ENCODE results near the gene MAPK8IP3.

The MAPK8IP3 gene

GRCh38 chr16:1767116-1767994 is 61.4 kb downstream of the MAPK8IP3 start:
- DNase-seq: no peak
- intact Hi-C loops (cut with DNase I): loop anchor here (10.0 kb wide), 1 partner anchor 63 kb away; the partner anchor contains the start of gene MAPK8IP3

DNA sequence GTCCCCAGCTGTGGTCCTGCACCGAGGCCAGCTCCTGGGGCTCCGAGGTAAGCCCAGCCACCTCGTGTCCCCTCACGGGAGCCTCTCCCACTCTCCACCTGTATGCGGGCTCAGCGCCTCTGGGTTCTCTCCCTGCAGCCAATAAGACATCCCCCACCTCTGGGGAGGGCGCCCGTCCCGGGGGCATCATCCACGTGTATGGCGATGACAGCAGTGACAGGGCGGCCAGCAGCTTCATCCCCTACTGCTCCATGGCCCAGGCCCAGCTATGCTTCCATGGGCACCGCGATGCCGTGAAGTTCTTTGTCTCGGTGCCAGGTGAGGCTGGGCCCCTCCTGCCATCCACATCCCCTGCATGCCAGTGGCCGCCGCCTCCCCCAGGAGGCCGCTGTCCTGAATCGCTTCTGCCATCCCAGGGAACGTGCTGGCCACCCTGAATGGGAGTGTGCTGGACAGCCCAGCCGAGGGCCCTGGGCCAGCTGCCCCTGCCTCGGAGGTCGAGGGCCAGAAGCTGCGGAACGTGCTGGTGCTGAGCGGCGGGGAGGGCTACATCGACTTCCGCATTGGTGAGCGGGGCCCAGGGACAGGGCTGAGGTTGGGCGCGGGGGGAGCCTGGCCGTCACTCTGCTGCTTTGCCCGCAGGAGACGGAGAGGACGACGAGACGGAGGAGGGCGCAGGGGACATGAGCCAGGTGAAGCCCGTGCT is 62.2 kb downstream of the MAPK8IP3 start:
- intact Hi-C loops (cut with DNase I): loop anchor here (10.0 kb wide), 1 partner anchor 63 kb away; the partner anchor contains the start of gene MAPK8IP3
- no peak for DNase-seq

DNA sequence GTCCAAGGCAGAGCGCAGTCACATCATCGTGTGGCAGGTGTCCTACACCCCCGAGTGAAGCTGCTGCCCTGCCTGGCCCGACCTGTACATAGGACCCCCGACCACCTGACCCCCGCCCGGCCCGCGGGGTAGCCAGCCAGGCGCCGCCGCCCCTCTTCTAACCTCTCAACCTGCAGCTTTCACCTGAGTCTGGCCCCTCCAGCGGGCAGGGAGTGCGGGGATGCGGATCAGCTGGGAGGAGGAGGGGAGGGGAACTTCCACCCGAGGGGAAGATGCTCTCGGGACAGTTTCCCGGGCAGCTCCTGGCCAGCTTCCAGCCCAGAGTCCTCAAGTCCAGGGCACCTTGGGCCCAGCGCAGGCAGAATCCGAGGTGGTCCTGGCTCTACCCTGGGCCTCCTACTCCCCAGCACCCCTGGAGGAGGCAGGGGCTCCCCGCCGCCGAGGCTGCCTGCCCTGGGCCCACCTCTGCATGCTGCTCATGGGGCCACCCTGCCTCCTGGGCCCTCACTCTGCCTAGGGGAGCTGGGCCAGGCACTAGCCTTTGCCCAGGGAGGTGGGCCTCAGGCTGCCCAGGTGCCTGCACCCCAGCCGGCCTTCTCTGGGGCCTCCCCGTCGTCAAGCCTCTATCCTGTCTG is 62.9 kb downstream of the MAPK8IP3 start:
- no peak for DNase-seq
- intact Hi-C loops (cut with DNase I): loop anchor here (10.0 kb wide), 1 partner anchor 64 kb away; the partner anchor contains the start of gene MAPK8IP3

DNA sequence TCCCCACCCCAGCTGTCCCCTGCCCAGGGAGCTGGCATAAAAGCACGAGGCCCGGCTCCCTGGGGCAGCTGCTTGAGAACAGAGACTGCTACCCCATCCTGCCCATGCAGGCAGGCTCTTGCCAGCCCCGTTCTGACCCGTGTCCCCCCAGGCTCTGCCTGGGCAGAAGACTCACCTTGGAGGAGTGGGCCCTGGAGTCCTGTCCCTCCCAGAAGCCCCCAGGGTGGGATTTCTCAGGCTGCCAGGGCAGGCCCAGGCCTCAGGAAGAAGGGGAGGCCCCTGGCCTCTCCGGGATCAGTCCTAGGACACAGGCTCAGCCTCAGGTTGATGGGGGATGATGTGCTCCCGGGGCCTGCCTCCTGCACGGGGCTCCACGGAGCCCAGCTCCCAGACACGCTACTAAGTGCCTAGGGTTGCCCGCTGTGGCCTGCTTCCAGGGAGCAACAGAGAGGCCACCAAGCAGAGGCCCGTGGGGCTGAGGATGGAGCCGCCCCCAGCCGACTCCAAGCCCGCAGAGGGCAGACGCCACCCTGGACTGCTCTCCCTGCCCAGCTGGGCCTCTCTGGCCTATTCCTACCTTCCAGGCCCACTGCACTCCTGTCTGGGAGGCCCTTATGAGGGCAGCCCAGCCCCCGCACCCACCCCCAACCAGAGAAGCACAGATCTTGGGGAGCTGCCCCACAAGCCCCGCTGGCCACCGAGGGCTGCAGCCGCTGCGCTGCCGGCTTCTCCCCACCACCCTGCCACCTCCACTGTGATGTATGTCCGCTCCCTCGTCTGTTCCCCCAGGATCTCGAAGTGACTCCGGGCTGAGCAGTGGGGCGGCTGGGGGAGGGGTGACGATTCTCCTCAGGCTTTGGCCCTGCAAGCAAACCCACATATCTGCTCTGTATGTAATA is 63.7 kb downstream of the MAPK8IP3 start:
- intact Hi-C loops (cut with DNase I): loop anchor here (10.0 kb wide), 1 partner anchor 65 kb away; the partner anchor contains the start of gene MAPK8IP3
- DNase-seq: peak in 13 of 42 donors; percentile 11 to 63 (median 38)

GRCh38 chr16:1770328-1771187 is 64.6 kb downstream of the MAPK8IP3 start:
- intact Hi-C loops (cut with DNase I): no loop called here
- DNase-seq: peak in 41 of 42 donors; percentile 38 to 84 (median 63)

- DNase-seq: peak; percentile 65 to 92 (median 84)
Observed at GRCh38 chr16:1771188-1771863, 65.3 kb downstream of the MAPK8IP3 start, which contains the start of gene NME3. TSS of gene NME3 (minus strand) at chr16:1771543. CDS start at chr16:1771534, 9 bp downstream.

DNA sequence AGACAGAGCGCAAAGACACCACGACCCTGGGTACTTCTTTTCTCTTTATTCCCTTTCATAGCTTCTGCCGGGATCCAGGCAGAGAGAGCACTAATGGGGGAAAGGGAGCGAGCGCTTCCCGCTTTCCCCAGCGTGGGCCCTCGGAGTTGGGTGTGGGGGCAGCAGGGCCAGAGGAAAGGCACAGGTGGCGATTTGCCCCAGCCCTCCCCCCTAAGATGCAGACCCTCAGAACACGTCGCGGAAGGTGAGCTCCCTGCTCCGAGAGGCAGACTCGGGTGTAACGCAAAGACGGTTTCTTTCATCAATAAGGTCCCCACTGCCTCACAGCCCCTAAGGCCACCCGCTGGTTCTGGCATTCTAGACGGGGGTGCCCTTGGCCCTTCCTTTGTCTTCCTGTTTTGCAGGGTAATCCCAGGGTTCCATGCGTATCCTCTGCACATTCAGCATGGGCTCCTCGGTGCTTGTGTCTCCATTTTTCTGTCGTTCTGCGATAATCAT is 65.9 kb downstream of the MAPK8IP3 start:
- intact Hi-C loops (cut with DNase I): no loop called here
- DNase-seq: no peak

More at GRCh38 chr16:1771188-1771863, 65.3 kb downstream of the MAPK8IP3 start, which contains the start of gene NME3:
- intact Hi-C loops (cut with DNase I): no loop called here

DNA sequence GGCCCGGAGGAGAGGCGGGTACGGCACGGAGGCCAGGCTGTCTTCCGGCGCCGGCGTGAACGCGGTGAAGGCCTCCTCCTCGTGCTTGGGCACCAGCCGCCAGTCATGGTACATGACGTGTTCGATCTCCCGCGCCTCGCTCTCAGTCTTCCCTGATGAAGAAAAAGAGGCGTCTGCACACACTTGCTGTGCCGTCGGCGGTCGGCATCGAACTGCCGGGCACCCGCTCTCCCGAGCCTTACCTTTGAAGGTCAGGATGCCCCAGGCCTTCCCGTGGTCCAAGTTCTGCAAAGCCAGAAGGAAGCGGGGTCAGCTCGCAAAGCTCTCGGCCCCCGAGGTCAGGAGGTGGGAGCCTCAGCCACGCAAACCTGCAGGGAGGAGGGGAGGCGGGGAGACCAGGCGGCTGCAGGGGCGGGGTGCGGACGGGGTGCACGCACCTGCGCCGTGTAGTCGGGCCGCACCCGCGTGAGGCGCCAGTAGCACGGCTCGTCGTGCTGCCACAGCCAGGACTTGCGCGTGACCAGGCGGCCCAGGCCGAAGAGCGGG is 66.4 kb downstream of the MAPK8IP3 start, which contains the start of gene EME2:
EME2 (plus strand) TSS at position 449 of the 546 bp plus-strand sequence. CDS start 418 bp downstream, outside the sequence.
- DNase-seq: peak in 27 of 42 donors; percentile 19 to 68 (median 52)
- intact Hi-C loops (cut with DNase I): no loop called here

GRCh38 chr16:1772908-1773702 is 67.1 kb downstream of the MAPK8IP3 start, which contains the start of gene MRPS34:
TSS of gene MRPS34 (minus strand) at chr16:1773134. CDS start at chr16:1773119, 15 bp downstream.
- intact Hi-C loops (cut with DNase I): no loop called here
- peak in 41 of 42 donors; percentile 56 to 92 (median 84) for DNase-seq

GRCh38 chr16:1773703-1774447 is 67.9 kb downstream of the MAPK8IP3 start:
- intact Hi-C loops (cut with DNase I): no loop called here
- peak in 17 of 42 donors; percentile 15 to 63 (median 37) for DNase-seq

- intact Hi-C loops (cut with DNase I): no loop called here
- DNase-seq: no peak
Observed at GRCh38 chr16:1774448-1774780, 68.4 kb downstream of the MAPK8IP3 start.

- DNase-seq: no peak
- intact Hi-C loops (cut with DNase I): no loop called here
Observed at GRCh38 chr16:1775006-1775845, 69.2 kb downstream of the MAPK8IP3 start.

DNA sequence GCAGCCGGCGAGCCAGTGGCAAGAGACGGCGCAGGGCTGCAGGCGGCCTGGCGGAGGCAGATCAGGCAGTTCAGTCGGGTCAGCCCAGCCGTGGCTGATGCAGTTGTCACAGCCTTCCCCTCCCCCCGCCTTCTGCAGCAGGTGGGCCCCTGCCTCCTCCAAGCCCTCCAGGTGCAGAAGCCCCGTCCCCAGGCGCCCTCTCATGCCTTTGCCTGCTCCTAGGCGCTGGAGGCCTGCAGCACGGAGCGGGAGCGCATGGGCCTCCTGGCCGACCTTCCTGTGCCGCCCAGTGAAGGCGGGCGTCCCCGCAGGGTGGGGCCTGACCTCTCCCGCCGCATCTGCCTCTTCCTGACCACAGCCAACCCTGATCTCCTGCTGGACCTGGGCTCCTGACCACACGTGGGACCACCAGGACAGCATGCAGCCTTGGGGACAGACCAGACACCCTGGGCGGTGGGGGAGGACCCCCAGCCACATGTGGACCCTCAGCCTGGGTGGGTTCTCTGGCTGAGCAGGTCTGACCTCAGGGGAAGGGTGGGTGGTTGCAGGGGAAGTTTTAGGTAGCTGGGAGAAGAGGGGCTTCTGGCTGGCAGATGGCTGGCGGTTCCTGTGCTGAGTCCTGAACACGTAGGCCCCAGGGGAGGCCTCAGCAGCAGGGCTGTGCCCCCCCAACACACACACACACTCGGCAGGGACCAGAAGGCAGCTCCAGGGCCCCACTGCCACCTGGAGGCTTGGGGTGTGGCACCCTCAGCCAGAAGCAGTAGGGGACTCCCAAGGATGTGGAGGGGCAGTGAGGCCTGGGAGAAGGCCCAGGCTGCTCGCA is 70.1 kb downstream of the MAPK8IP3 start:
- intact Hi-C loops (cut with DNase I): no loop called here
- DNase-seq: no peak

All from head of caudate nucleus (tissue), 42 donors.